HepG2 (cell line): Measurements from ENCODE around the gene SARNP. TPM values are rescaled to one million over a fixed set of nuclear protein-coding genes. Genes with fewer than 3 reads are reported as not detected.

Experiments
- ATAC-seq: fragments of 200-7000 bp; cut with Tn5 transposase; 3 replicates; pipeline ENCODE4 v1.9.1; 2020; ENCODE audit warnings: mild to moderate bottlenecking, moderate library complexity
- BruUV-seq: library from RNA; stranded (reverse); fragments of 400-500 nt; replicated peaks from 2 replicates; lab custom pipeline; 2021; lab: Mats Ljungman, UMichigan
- CTCF ChIA-PET: fragments of 300-600 bp; formaldehyde crosslinking; extraction: SDS; loops from one replicate; lab custom pipeline; 2021; ENCODE audit warnings: low total read pairs, inconsistent platforms, low intra/inter-chr PET ratio; lab: Yijun Ruan, JAX
- POLR2A ChIA-PET: fragments of 350-600 bp; sonication (Branson Sonifier 250); formaldehyde crosslinking; loops from one replicate; lab custom pipeline; 2020; ENCODE audit warnings: antibody characterized with exemption, inconsistent platforms; lab: Yijun Ruan, JAX
- DNase-seq: peaks from one replicate; pipeline ENCODE4 v3.0.0-alpha.2; 2015; ENCODE audit warnings: low spot score
- FAIRE-seq: peaks from 3 replicates; lab custom pipeline; 2011; peaks lifted over from hg19 to GRCh38; lab: Jason Lieb, UNC
- H2AFZ ChIP-seq: one replicate; pipeline ENCODE4 v1.6.1; 2011; ENCODE audit warnings: low read length, inconsistent platforms
- H3K27ac ChIP-seq: fragments of 300-600 bp; 3 replicates; pipeline ENCODE4 v1.8.0; 2011; ENCODE audit warnings: mixed run types, mild to moderate bottlenecking, mixed read lengths, low read length, inconsistent platforms; ENCODE audit not compliant: insufficient read depth; ENCODE audit errors: extremely low read length
- H3K27me3 ChIP-seq, 2 experiments: fragments of 200-600 bp in 1 of 2; 2 replicates in 1 of 2; 3 replicates in 1 of 2; pipeline versions ENCODE4 v1.6.0 to v1.8.0; 2011; ENCODE audit warnings: low read length in 2 of 2, mild to moderate bottlenecking in 2 of 2, moderate library complexity in 2 of 2, inconsistent platforms in 1 of 2; ENCODE audit not compliant: insufficient read depth in 2 of 2, control insufficient read depth in 1 of 2
- H3K36me3 ChIP-seq, 2 experiments: fragments of 200-600 bp in 1 of 2; replicated peaks in 1 of 2; 2 replicates in 1 of 2; 3 replicates in 1 of 2; pipeline versions ENCODE4 v1.5.1 to v1.8.0; 2011; ENCODE audit warnings: low read length in 2 of 2, inconsistent platforms in 1 of 2; ENCODE audit not compliant: insufficient read depth in 2 of 2, control insufficient read depth in 1 of 2
- H3K4me1 ChIP-seq: 2 replicates; pipeline ENCODE4 v1.5.1; 2012; ENCODE audit warnings: low read length, inconsistent platforms; ENCODE audit not compliant: insufficient read depth
- H3K4me2 ChIP-seq: 2 replicates; pipeline ENCODE4 v1.6.0; 2011; ENCODE audit warnings: low read depth, low read length, inconsistent platforms
- H3K4me3 ChIP-seq, 3 experiments: fragments of 200-600 bp in 1 of 3; sonication (generic), shearing (Covaris generic) in 1 of 3; replicated peaks in 1 of 3; 2 replicates each; pipeline ENCODE4 v1.5.1; 2011 to 2016; ENCODE audit warnings: low read length in 3 of 3, inconsistent platforms in 2 of 3, low read depth in 2 of 3, mild to moderate bottlenecking in 2 of 3, control low read depth in 1 of 3, mixed read lengths in 1 of 3; ENCODE audit not compliant: insufficient read depth in 1 of 3
- H3K79me2 ChIP-seq: one replicate; pipeline ENCODE4 v1.6.1; 2011; ENCODE audit warnings: low read length, inconsistent platforms; ENCODE audit not compliant: insufficient read depth
- H3K9ac ChIP-seq: 2 replicates; pipeline ENCODE4 v1.6.0; 2011; ENCODE audit warnings: mild to moderate bottlenecking, low read depth, low read length, inconsistent platforms; ENCODE audit not compliant: insufficient read depth
- H3K9me3 ChIP-seq: 2 replicates; pipeline ENCODE4 v1.5.1; 2012; ENCODE audit warnings: mild to moderate bottlenecking, low read length
- H4K20me1 ChIP-seq: 2 replicates; pipeline ENCODE4 v1.6.0; 2011; ENCODE audit warnings: inconsistent platforms, mild to moderate bottlenecking, low read length, moderate library complexity; ENCODE audit not compliant: insufficient read depth
- AHDC1 ChIP-seq: sonication (generic); formaldehyde crosslinking; IDR thresholded peaks from 2 replicates; pipeline ENCODE4 v1.5.1; 2020; ENCODE audit warnings: mild to moderate bottlenecking, missing genetic modification reagents, borderline replicate concordance
- ARID2 ChIP-seq: sonication (generic); formaldehyde crosslinking; IDR thresholded peaks from 2 replicates; pipeline ENCODE4 v1.8.1; 2022; ENCODE audit warnings: mild to moderate bottlenecking, missing genetic modification reagents, borderline replicate concordance
- ARID4A ChIP-seq: sonication (generic); formaldehyde crosslinking; IDR thresholded peaks from 2 replicates; pipeline ENCODE4 v1.5.0; 2020; ENCODE audit warnings: mild to moderate bottlenecking, missing genetic modification reagents, borderline replicate concordance
- CREM ChIP-seq, 2 experiments: sonication (generic) in 1 of 2; formaldehyde crosslinking in 1 of 2; IDR thresholded peaks; 2 replicates each; pipeline versions ENCODE4 v1.4.0 to v1.6.1; 2016 to 2020; ENCODE audit warnings: antibody characterized with exemption in 1 of 2, mild to moderate bottlenecking in 1 of 2, missing genetic modification reagents in 1 of 2
- MLXIP ChIP-seq: sonication (generic); formaldehyde crosslinking; IDR thresholded peaks from 2 replicates; pipeline ENCODE4 v1.9.0; 2021; ENCODE audit warnings: missing genetic modification reagents, borderline replicate concordance
- RBFOX2 ChIP-seq: fragments of 200-400 bp; formaldehyde crosslinking; IDR thresholded peaks from 2 replicates; pipeline ENCODE4 v1.6.1; 2017; ENCODE audit warnings: low read depth, mild to moderate bottlenecking, low read length
- RXRB ChIP-seq: IDR thresholded peaks from 2 replicates; pipeline ENCODE4 v1.6.1; 2016; ENCODE audit warnings: borderline replicate concordance, missing genetic modification reagents, missing compliant biosample characterization
- TEAD2 ChIP-seq: sonication (generic); formaldehyde crosslinking; IDR thresholded peaks from 2 replicates; pipeline ENCODE4 v1.9.0; 2021; ENCODE audit warnings: missing genetic modification reagents
- TGIF2 ChIP-seq: IDR thresholded peaks from 2 replicates; pipeline ENCODE4 v1.6.1; 2016; ENCODE audit warnings: control low read depth, missing compliant biosample characterization
- ZNF556 ChIP-seq: sonication (generic); formaldehyde crosslinking; IDR thresholded peaks from 2 replicates; pipeline ENCODE4 v1.4.0; 2020; ENCODE audit warnings: mild to moderate bottlenecking, missing genetic modification reagents, borderline replicate concordance
- ZNF703 ChIP-seq: sonication (generic); formaldehyde crosslinking; IDR thresholded peaks from 2 replicates; pipeline ENCODE4 v1.5.1; 2020; ENCODE audit warnings: missing genetic modification reagents, mild to moderate bottlenecking, moderate library complexity, borderline replicate concordance
- WGBS: methylation state at CpG from one replicate; pipeline ENCODE4 v1.1.6; 2017; ENCODE audit warnings: low lambda C conversion rate; 5-methylcytosine and 5-hydroxymethylcytosine counted together
- in situ Hi-C: cut with HindIII; loops from 2 replicates; pipeline ENCODE4 v1.10.0; 2017; ENCODE audit warnings: low pct_unique_long_range_greater_than_20kb; ENCODE audit not compliant: extremely low pct_ligation_motif_present
- intact Hi-C: fragments of 100-400 bp; cut with micrococcal nuclease; formaldehyde crosslinking; loops from one replicate; pipeline ENCODE4 v1.10.0; 2022; ENCODE audit not compliant: unreplicated experiment
- polyA plus RNA-seq, 8 experiments: library from polyadenylated mRNA; depleted of rRNA in 3 of 8; stranded (reverse) in 7 of 8; unstranded in 1 of 8; fragments of >200 nt; fragmentation: Illumina TruSeq in 4 of 8; extraction: Trizol in 4 of 8; gene quantifications; 2 replicates each; pipeline versions ENCODE4 v1.2.1 to v1.2.3, GENCODE V29; 2011 to 2016; ENCODE audit warnings: low read depth in 4 of 8, missing spikeins in 1 of 8, mixed read lengths in 1 of 8; ENCODE audit not compliant: insufficient read depth in 1 of 8
- total RNA-seq, 5 experiments: library from RNA; depleted of rRNA; stranded (reverse); fragments of >200 nt; fragmentation: Illumina TruSeq; extraction: Trizol; gene quantifications; 2 replicates each; pipeline ENCODE4 v1.2.3, GENCODE V29; 2016; ENCODE audit warnings: low read depth in 1 of 5

Gene SARNP
- total and polyA plus RNA-seq, 2 of the 13 experiments (the other 11 are each of a cell fraction or from before 2014, with no cell fraction given): 59.0 to 95.4 TPM

- H3K9ac ChIP-seq: no peak overlapping the region
- BruUV-seq: TSS peak; percentile 8
- FAIRE-seq (no peak), DNase-seq (no peak), ATAC-seq (no peak)
- 0 out of 2 replicates have a peak, but pooled peaks cover 8% of the 10 kb centered on the region for H4K20me1 ChIP-seq
- H3K4me2 ChIP-seq: no peak overlapping the region
- peaks cover 9% of the 10 kb centered on the region for H3K79me2 ChIP-seq
- peaks cover 10 to 25% of the 10 kb centered on the region in 2 experiments for H3K36me3 ChIP-seq
- H3K4me3 ChIP-seq: no peak overlapping the region
- H3K27ac ChIP-seq: no peak overlapping the region
- H3K9me3 ChIP-seq: no peaks in the 10 kb centered on the region
- intact Hi-C loops: loop anchor here (5.0 kb wide), 1 partner anchor 536 kb away; no protein-coding TSS in a partner anchor
- H3K27me3 ChIP-seq: no peaks in the 10 kb centered on the region; a peak in 1 of 5 replicates
- no peak overlapping the region for H2AFZ ChIP-seq
- 98% methylated on average over 6 of the region's 8 CpGs for WGBS
- H3K4me1 ChIP-seq: peaks cover 84% of the 10 kb centered on the region
- in situ Hi-C loops: no loop called here
- ChIA-PET CTCF (interaction anchor here (1.4 to 3.4 kb wide), 2 partner anchors 14 to 42 kb away, joined by 3 to 36 read pairs; a partner anchor contains a TSS), POLR2A (interaction anchor here (0.8 to 5.3 kb wide), 2 partner anchors 15 to 41 kb away, joined by 3 to 23 read pairs; a partner anchor contains a TSS)
- TF ChIP-seq AHDC1 (CRISPR knock-in tag): no peak
- TF ChIP-seq ZNF556 (CRISPR knock-in tag): no peak
- no peak for TF ChIP-seq ZNF703 (CRISPR knock-in tag)
- TF ChIP-seq ARID2 (CRISPR knock-in tag): no peak
- no peak for TF ChIP-seq CREM (IDR thresholded peaks at IDR 0.05)
- TF ChIP-seq CREM (CRISPR knock-in tag; IDR thresholded peaks at IDR 0.05): no peak
- TF ChIP-seq RBFOX2: no peak
- TF ChIP-seq RXRB (CRISPR knock-in tag): no peak
- no peak for TF ChIP-seq TEAD2 (CRISPR knock-in tag)
- TF ChIP-seq TGIF2 (CRISPR knock-in tag): no peak
- TF ChIP-seq ARID4A: no peak
- TF ChIP-seq MLXIP (CRISPR knock-in tag): no peak
Observed at GRCh38 chr12:55722948-55723347, 94.6 kb downstream of the SARNP start.
